Mesothelial cell of epicardium (in vitro differentiated cells): ENCODE data around the gene IRS1. TPM values are rescaled to one million over a fixed set of nuclear protein-coding genes. Genes with fewer than 3 reads are reported as not detected.
A peak's percentile ranks its signal among the peaks of the same experiment; 100 is the strongest.

Source experiments
- DNase-seq, 2 experiments: peaks; one replicate each; pipeline ENCODE4 v3.0.0; 2021; ENCODE audit warnings: low spot score in 2 of 2; ENCODE audit not compliant: unreplicated experiment in 2 of 2
- H3K27ac Mint-ChIP-seq: 2 replicates; pipeline ENCODE4 v1.8.0; 2021; ENCODE audit warnings: mixed read lengths
- H3K27me3 Mint-ChIP-seq: 2 replicates; pipeline ENCODE4 v1.8.0; 2021; ENCODE audit warnings: low read depth, mixed read lengths
- H3K36me3 Mint-ChIP-seq: 2 replicates; pipeline ENCODE4 v1.8.0; 2021; ENCODE audit warnings: mixed read lengths
- H3K4me1 Mint-ChIP-seq: 2 replicates; pipeline ENCODE4 v1.8.0; 2021; ENCODE audit warnings: mixed read lengths
- H3K4me3 Mint-ChIP-seq: 2 replicates; pipeline ENCODE4 v1.8.0; 2021; ENCODE audit warnings: mild to moderate bottlenecking, moderate library complexity, mixed read lengths
- H3K9me3 Mint-ChIP-seq: 2 replicates; pipeline ENCODE4 v1.8.0; 2021; ENCODE audit warnings: mixed read lengths
- CTCF ChIP-seq: fragments of 200-600 bp; sonication (generic); IDR thresholded peaks from one replicate; pipeline ENCODE4 v1.5.0; 2021; ENCODE audit warnings: antibody characterized with exemption; ENCODE audit not compliant: unreplicated experiment
- total RNA-seq: library from RNA; stranded (reverse); gene quantifications from 3 replicates; pipeline ENCODE4 v1.2.1, GENCODE V29; 2021

The IRS1 gene
- total RNA-seq, 1 donor from 2014 or later, result 64.2 TPM

GRCh38 chr2:226777611-226778010 lies 22.0 kb downstream of the IRS1 start:
- no peak for DNase-seq
- no peak overlapping the region for H3K4me3 Mint-ChIP-seq
- peak overlapping the region; percentile 1 for H3K27ac Mint-ChIP-seq
- H3K4me1 Mint-ChIP-seq, result peaks cover 47% of the 10 kb centered on the region
- no peaks in the 10 kb centered on the region for H3K27me3 Mint-ChIP-seq
- peaks cover 28% of the 10 kb centered on the region for H3K9me3 Mint-ChIP-seq
- no peak for TF ChIP-seq CTCF
- H3K36me3 Mint-ChIP-seq, result peaks cover 50% of the 10 kb centered on the region

- Mint-ChIP-seq H3K4me1 (peaks cover 45% of the 10 kb centered on the region), H3K9me3 (peaks cover 28% of the 10 kb centered on the region), H3K27ac (no peak overlapping the region), H3K27me3 (no peaks in the 10 kb centered on the region), H3K4me3 (no peak overlapping the region), H3K36me3 (peaks cover 50% of the 10 kb centered on the region)
- TF ChIP-seq CTCF, result no peak
- no peak for DNase-seq
Observed at GRCh38 chr2:226776104-226776503, 23.5 kb downstream of the IRS1 start.

GRCh38 chr2:226775032-226775509 lies 24.5 kb downstream of the IRS1 start:
- Mint-ChIP-seq H3K27ac (no peak overlapping the region), H3K4me1 (peaks cover 45% of the 10 kb centered on the region), H3K27me3 (no peaks in the 10 kb centered on the region), H3K36me3 (peaks cover 53% of the 10 kb centered on the region), H3K9me3 (peaks cover 28% of the 10 kb centered on the region), H3K4me3 (no peak overlapping the region)
- TF ChIP-seq CTCF, result no peak
- DNase-seq, result no peak

- no peak overlapping the region for H3K4me3 Mint-ChIP-seq
- H3K4me1 Mint-ChIP-seq, result peaks cover 35% of the 10 kb centered on the region
- no peaks in the 10 kb centered on the region for H3K27me3 Mint-ChIP-seq
- peak overlapping the region; percentile 89 for H3K27ac Mint-ChIP-seq
- peaks cover 24% of the 10 kb centered on the region for H3K9me3 Mint-ChIP-seq
- DNase-seq, result no peak
- peaks cover 48% of the 10 kb centered on the region for H3K36me3 Mint-ChIP-seq
- TF ChIP-seq CTCF, result no peak
Observed at GRCh38 chr2:226773291-226773690, 26.3 kb downstream of the IRS1 start.

- no peak for DNase-seq
- Mint-ChIP-seq H3K9me3 (peaks cover 22% of the 10 kb centered on the region), H3K36me3 (peaks cover 46% of the 10 kb centered on the region), H3K4me1 (peaks cover 37% of the 10 kb centered on the region), H3K4me3 (no peak overlapping the region), H3K27ac (peak overlapping the region; percentile 89), H3K27me3 (no peaks in the 10 kb centered on the region)
- no peak for TF ChIP-seq CTCF
Observed at GRCh38 chr2:226772389-226773179, 27.0 kb downstream of the IRS1 start.
